Stimulated activated CD4-positive, alpha-beta T cell treated with anti-CD3 and anti-CD28 coated beads, Interleukin-2, amount 100 ng/mL, for 4 hours (primary cell): Measurements from ENCODE around the gene ZNF385D.
"Not testable (repeated sequence)": the region's sequence is repeated elsewhere in the genome, so short reads cannot be mapped to it uniquely, and the experiment has no call there.

Experiments
- DNase-seq: peaks from one replicate; pipeline ENCODE4 v3.0.0-alpha.2; 2020; ENCODE audit warnings: low read depth

The ZNF385D gene

GRCh38 chr3:21509731-21510470, 241.1 kb downstream of the ZNF385D start:
- no peak for DNase-seq

GRCh38 chr3:21508246-21508645, 242.8 kb downstream of the ZNF385D start:
- DNase-seq = no peak

GRCh38 chr3:21505711-21506460, 245.1 kb downstream of the ZNF385D start:
- DNase-seq = no peak

- DNase-seq = no peak
Observed at GRCh38 chr3:21502656-21503055, 248.4 kb downstream of the ZNF385D start.

- DNase-seq = no peak
Observed at GRCh38 chr3:21500834-21501233, 250.2 kb downstream of the ZNF385D start.

- DNase-seq = not testable (repeated sequence)
Observed at GRCh38 chr3:21490671-21491070, 260.3 kb downstream of the ZNF385D start.

GRCh38 chr3:21487520-21487919, 263.5 kb downstream of the ZNF385D start:
- no peak for DNase-seq

GRCh38 chr3:21486024-21486935, 264.7 kb downstream of the ZNF385D start:
- not testable (repeated sequence) for DNase-seq

GRCh38 chr3:21484828-21485144, 266.2 kb downstream of the ZNF385D start:
- DNase-seq = no peak

GRCh38 chr3:21484057-21484827, 266.8 kb downstream of the ZNF385D start:
- no peak for DNase-seq

GRCh38 chr3:21481991-21482390, 269.0 kb downstream of the ZNF385D start:
- DNase-seq = no peak

- DNase-seq = no peak
Observed at GRCh38 chr3:21477541-21478288, 273.3 kb downstream of the ZNF385D start.

GRCh38 chr3:21466476-21466875, 284.5 kb downstream of the ZNF385D start:
- DNase-seq = no peak

- no peak for DNase-seq
Observed at GRCh38 chr3:21464746-21465145, 286.3 kb downstream of the ZNF385D start.

- DNase-seq = no peak
Observed at GRCh38 chr3:21463319-21463718, 287.7 kb downstream of the ZNF385D start.

- no peak for DNase-seq
Observed at GRCh38 chr3:21462141-21462540, 288.9 kb downstream of the ZNF385D start.

- no peak for DNase-seq
Observed at GRCh38 chr3:21457084-21457483, 293.9 kb downstream of the ZNF385D start.

GRCh38 chr3:21449738-21450137, 301.3 kb downstream of the ZNF385D start:
- no peak for DNase-seq

GRCh38 chr3:21447476-21448151, 303.4 kb downstream of the ZNF385D start:
- no peak for DNase-seq

GRCh38 chr3:21446945-21447475, 304.0 kb downstream of the ZNF385D start:
- DNase-seq = no peak
